B cell (primary cell): Measurements from ENCODE around the gene RBKS.

Experiments
- EZH2 ChIP-seq: IDR thresholded peaks from 2 replicates; pipeline ENCODE4 v1.6.1; 2012; ENCODE audit warnings: borderline replicate concordance, low read depth, mild to moderate bottlenecking, moderate library complexity, low read length; ENCODE audit not compliant: insufficient read depth, poor library complexity, severe bottlenecking
- TF ChIP-seq, protein P1 (sequence below): fragments of 200-600 bp; IDR thresholded peaks from one replicate; pipeline ENCODE4 v1.8.0; 2022; ENCODE audit warnings: antibody characterized with exemption, mild to moderate bottlenecking

DNA sequence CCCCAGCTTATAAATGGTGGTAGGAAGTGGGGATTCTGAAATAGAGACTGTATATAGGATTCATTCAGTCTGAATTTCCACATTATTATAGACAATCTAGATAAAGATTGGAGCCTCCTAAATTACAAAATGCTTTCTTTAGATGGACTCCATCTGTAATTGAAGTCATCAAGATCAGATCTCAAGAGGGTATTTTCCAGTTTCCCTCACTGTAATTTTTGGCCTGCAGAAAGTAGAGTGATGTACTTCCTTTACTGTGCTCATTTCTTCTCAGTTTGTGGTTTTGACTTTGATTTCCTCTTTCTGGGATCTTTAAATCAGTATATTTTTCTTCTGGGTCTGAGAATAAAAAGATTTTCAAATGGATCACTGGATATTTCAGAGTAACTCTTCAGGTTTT is 7.5 kb upstream of the RBKS start:
- TF ChIP-seq, protein P1, sequence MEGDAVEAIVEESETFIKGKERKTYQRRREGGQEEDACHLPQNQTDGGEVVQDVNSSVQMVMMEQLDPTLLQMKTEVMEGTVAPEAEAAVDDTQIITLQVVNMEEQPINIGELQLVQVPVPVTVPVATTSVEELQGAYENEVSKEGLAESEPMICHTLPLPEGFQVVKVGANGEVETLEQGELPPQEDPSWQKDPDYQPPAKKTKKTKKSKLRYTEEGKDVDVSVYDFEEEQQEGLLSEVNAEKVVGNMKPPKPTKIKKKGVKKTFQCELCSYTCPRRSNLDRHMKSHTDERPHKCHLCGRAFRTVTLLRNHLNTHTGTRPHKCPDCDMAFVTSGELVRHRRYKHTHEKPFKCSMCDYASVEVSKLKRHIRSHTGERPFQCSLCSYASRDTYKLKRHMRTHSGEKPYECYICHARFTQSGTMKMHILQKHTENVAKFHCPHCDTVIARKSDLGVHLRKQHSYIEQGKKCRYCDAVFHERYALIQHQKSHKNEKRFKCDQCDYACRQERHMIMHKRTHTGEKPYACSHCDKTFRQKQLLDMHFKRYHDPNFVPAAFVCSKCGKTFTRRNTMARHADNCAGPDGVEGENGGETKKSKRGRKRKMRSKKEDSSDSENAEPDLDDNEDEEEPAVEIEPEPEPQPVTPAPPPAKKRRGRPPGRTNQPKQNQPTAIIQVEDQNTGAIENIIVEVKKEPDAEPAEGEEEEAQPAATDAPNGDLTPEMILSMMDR, result no peak
- no peak for TF ChIP-seq EZH2
